Gastrocnemius medialis (tissue), 4 donors: ENCODE measurements around the gene NCAPD3.

Experiments used
- CTCF ChIP-seq, 5 experiments: fragments of 450-650 bp in 3 of 5; fragments of 200-600 bp in 2 of 5; sonication (generic) in 2 of 5; IDR thresholded peaks in 4 of 5; conservative IDR thresholded peaks in 1 of 5; 1 replicate in 4 of 5; 2 replicates in 1 of 5; pipeline ENCODE4 v1.5.1; 2016 to 2019; ENCODE audit warnings: antibody characterized with exemption in 5 of 5, mild to moderate bottlenecking in 3 of 5, moderate library complexity in 3 of 5
- POLR2A ChIP-seq, 2 donors: fragments of 450-650 bp; IDR thresholded peaks; one replicate each; pipeline ENCODE4 v1.6.1; 2017; ENCODE audit warnings: antibody characterized with exemption in 2 of 2, mild to moderate bottlenecking in 2 of 2, moderate library complexity in 2 of 2

- peak in 1 of 5 experiments; percentile 27 for TF ChIP-seq CTCF (IDR thresholded peaks at IDR 0.05 in 4 of 5, conservative IDR thresholded peaks at IDR 0.05 in 1 of 5)
- TF ChIP-seq POLR2A (IDR thresholded peaks at IDR 0.05): no peak
These were observed 38.1 kb upstream of the NCAPD3 start for GRCh38 chr11:134261626-134262488.
